22Rv1 (cell line): Measurements from ENCODE around the gene SPPL2B.
A peak's percentile ranks its signal among the peaks of the same experiment; 100 is the strongest.

ENCODE experiments used
- H3K27ac ChIP-seq: fragments of 450-650 bp; 2 replicates; pipeline ENCODE4 v1.5.1; 2017
- ZFX ChIP-seq: fragments of 450-650 bp; IDR thresholded peaks from 2 replicates; pipeline ENCODE4 v1.6.1; 2017; ENCODE audit warnings: antibody characterized with exemption, borderline replicate concordance
- TF ChIP-seq, protein P1 (sequence below): fragments of 450-650 bp; IDR thresholded peaks from 2 replicates; pipeline ENCODE4 v1.5.1; 2017; ENCODE audit warnings: mild to moderate bottlenecking

SPPL2B gene

DNA sequence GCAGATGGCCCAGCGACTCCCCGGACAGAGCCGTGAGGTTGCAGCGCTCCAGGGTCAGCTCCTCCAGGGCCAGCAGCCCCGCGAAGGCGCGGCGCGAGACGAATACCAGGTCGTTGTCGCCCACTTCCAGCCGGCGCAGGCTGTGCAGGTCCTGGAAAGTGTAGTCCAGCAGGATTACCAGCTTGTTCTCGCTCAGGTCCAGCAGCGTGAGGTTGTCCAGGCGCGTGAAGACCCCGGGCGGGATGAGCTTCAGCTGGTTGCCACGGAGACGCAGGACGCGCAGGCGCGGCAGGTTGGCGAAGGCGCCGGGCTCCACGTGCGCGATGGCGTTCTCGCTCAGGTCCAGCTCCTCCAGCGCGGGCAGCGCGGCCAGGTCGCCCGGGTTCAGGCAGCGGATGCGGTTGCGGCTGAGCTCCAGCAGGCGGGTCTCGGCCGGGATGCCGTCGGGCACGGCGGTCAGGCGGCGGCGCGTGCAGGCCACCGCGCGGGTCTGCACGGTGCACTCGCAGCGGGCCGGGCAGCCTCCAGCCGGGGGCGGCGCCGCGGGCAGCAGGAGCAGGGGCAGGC lies 37.2 kb upstream of the SPPL2B start:
- H3K27ac ChIP-seq: peak overlapping the region; percentile 71
- TF ChIP-seq ZFX: no peak
- TF ChIP-seq, protein P1, sequence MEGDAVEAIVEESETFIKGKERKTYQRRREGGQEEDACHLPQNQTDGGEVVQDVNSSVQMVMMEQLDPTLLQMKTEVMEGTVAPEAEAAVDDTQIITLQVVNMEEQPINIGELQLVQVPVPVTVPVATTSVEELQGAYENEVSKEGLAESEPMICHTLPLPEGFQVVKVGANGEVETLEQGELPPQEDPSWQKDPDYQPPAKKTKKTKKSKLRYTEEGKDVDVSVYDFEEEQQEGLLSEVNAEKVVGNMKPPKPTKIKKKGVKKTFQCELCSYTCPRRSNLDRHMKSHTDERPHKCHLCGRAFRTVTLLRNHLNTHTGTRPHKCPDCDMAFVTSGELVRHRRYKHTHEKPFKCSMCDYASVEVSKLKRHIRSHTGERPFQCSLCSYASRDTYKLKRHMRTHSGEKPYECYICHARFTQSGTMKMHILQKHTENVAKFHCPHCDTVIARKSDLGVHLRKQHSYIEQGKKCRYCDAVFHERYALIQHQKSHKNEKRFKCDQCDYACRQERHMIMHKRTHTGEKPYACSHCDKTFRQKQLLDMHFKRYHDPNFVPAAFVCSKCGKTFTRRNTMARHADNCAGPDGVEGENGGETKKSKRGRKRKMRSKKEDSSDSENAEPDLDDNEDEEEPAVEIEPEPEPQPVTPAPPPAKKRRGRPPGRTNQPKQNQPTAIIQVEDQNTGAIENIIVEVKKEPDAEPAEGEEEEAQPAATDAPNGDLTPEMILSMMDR: no peak

DNA sequence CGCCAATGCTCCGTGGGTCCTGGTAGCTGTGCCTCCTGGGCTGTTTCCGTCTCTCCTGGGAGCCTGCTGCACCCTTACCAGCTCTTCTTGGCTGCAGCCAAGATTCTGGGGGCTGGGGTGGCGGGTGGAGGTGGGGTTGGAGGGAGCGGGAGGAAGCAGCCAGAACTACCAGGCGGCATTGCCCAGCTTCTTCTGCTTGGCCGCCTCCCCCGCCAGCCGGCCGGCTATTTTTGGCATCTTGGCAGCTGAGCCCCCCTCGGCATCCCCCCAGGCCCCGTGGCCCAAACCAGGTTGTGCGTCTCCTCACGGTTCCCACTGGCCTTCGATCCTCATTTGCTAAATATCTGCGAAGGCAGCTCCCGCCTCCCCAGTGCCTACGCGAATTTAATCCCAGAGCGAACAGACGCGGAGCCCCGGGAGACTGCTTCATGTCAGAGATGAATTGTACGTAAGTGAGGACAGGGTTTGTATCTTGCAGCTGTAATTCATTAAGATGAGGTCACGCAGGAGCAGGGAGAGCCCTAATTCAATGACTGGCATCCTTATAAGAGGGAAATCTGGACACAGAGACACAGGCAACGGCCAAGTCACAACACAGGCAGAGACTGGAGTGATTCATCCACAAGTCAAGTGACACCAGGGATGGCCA lies 33.7 kb upstream of the SPPL2B start:
- TF ChIP-seq ZFX: no peak
- TF ChIP-seq, protein P1: no peak
- H3K27ac ChIP-seq: no peak overlapping the region

DNA sequence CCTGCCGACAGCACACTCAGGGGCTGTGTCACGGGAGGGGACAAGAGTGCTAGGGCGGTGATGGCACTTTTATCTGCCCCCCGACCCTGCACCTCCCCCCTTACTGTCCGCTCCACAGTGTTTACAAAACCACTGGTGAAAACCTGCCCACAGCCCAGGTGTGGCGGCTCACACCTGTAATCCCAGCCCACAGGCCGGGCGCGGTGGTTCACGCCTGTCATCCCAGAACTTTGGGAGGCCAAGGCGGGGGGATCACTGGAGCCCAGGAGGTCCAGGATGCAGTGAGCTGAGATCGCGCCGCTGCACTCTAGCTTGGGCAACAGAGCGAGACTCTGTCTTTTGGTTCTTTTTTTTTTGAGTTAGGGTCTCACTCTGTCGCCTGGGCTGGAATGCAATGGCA lies 32.3 kb upstream of the SPPL2B start:
- TF ChIP-seq, protein P1: no peak
- TF ChIP-seq ZFX: no peak
- no peak overlapping the region for H3K27ac ChIP-seq

DNA sequence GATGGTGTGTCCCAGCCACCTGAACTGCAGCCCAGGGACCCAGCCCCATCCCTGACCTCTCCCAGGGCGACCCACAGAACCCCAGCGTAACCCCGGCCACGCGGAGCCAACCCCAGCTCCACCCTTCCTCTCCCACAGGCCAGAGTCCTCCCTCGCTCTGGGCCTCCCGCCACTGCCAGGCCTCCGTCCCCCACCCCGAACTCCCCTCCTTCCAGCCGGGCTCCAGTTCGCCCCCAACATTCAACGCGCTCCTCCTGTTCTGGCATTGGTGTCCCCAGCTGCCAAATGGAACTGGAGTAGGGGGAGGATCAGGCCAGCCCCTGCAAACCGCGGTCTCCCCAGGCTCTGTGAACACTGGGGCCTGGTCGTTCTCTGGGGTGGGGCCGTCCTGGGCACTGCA lies 28.0 kb upstream of the SPPL2B start:
- TF ChIP-seq, protein P1: no peak
- no peak for TF ChIP-seq ZFX
- H3K27ac ChIP-seq: no peak overlapping the region

DNA sequence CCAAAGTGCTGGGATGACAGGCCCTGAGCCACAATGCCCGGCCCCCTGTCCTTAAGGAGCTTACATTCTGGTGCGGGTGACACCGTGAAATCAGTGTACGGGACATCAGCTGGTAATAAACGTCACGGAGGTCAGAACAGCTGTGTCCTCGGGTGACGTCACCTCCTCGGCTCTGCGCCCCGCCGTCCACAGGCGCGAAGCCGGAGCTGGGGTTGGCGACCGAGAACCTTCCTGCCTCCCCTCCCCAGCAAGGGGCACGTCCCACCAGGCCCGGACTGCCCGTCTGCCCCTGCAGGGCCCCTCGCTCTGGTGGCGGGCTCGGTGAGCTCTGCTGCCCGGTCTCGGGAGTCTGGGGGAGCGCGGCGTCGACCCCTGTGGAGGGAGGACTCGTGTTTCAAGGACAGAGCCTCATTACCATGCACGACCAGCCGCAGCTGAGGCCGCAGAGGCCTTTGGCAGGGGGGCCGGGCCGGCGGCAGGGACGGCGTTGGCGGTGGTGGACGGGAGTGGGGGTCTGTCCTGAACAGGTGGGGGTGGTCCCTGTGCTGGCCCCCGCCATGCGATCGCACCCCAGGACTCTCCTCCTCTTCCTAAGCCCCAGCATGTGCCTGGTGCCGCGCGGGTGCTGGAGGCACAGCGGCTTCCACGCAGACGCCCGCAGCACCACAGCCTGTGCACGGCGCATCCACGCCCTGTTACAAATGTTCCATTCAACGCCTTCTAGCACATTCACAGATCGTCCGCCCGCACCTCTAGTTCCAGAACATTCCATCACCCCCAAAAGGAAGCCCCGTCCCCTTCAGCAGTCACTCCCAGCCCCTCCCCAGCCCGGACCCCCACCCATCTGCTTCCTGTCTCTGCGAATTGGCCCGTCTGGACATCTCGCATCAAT lies 25.9 kb upstream of the SPPL2B start:
- TF ChIP-seq ZFX: no peak
- TF ChIP-seq, protein P1: no peak

DNA sequence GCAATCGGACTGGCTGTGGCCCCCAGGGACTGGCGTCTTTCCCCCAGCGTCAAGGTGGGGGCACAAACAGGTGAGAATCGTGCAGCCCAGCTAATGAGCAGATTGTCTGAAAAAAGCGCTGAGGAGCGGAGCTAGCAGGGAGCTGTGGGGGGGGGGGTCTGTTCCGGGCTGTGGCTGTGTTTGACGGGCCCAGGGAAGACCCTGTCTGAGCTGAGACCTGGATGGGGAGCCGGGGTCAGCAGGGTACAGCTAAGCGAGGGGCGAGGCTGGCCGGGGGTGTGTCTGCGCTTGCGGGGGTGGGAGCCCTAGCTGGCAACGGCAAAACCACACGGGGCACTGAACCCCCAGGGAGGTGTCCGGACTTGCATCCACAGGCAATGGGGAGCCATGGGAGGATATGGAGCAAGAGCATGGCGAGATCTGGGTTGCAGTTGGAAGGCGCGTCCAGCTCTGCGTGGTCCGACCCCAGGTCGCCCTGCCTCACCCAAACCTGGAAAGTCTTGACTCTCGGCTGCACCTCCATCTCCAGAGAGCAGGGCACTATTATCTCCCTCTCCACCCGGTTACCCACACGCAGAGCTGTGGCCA lies 25.2 kb upstream of the SPPL2B start:
- no peak overlapping the region for H3K27ac ChIP-seq
- TF ChIP-seq, protein P1: no peak
- no peak for TF ChIP-seq ZFX

More for the DNA sequence above, 25.9 kb upstream of the SPPL2B start:
- no peak overlapping the region for H3K27ac ChIP-seq
